Vagina (tissue), 2 donors: ENCODE measurements around the gene CMIP. TPM values are rescaled to one million over a fixed set of nuclear protein-coding genes. Genes with fewer than 3 reads are reported as not detected.

Source experiments
- DNase-seq, 2 donors: peaks; one replicate each; pipeline ENCODE4 v3.0.0-alpha.2; 2017; ENCODE audit errors: extremely low spot score in 2 of 2
- H3K27ac ChIP-seq: fragments of 200-600 bp; sonication (generic); one replicate; pipeline ENCODE4 v1.5.1; 2019
- H3K27me3 ChIP-seq: fragments of 200-600 bp; sonication (generic); one replicate; pipeline ENCODE4 v1.5.1; 2019
- H3K36me3 ChIP-seq, 2 donors: fragments of 200-600 bp; sonication (generic); one replicate each; pipeline ENCODE4 v1.5.1; 2017 to 2019
- H3K4me1 ChIP-seq: fragments of 200-600 bp; sonication (generic); one replicate; pipeline ENCODE4 v1.5.1; 2019
- H3K4me3 ChIP-seq, 2 donors: fragments of 200-600 bp; sonication (generic); 1 replicate in 1 of 2; 2 replicates in 1 of 2; pipeline ENCODE4 v1.5.1; 2016 to 2019
- H3K9me3 ChIP-seq: fragments of 200-600 bp; sonication (generic); one replicate; pipeline ENCODE4 v1.5.1; 2019
- CTCF ChIP-seq, 3 experiments: fragments of 450-650 bp in 2 of 3; fragments of 200-600 bp in 1 of 3; sonication (generic) in 1 of 3; IDR thresholded peaks; one replicate each; pipeline ENCODE4 v1.5.1; 2017 to 2019; ENCODE audit warnings: antibody characterized with exemption in 3 of 3, mild to moderate bottlenecking in 2 of 3, moderate library complexity in 2 of 3
- POLR2A ChIP-seq, 2 donors: fragments of 450-650 bp; IDR thresholded peaks; one replicate each; pipeline ENCODE4 v1.6.1; 2017; ENCODE audit warnings: antibody characterized with exemption in 2 of 2, mild to moderate bottlenecking in 2 of 2, moderate library complexity in 2 of 2
- POLR2AphosphoS5 ChIP-seq, 2 donors: sonication (generic); formaldehyde crosslinking; IDR thresholded peaks; one replicate each; pipeline ENCODE4 v1.9.0; 2017; ENCODE audit warnings: antibody characterized with exemption in 2 of 2, mild to moderate bottlenecking in 2 of 2, low read depth in 1 of 2; ENCODE audit not compliant: insufficient read depth in 1 of 2
- intact Hi-C: fragments of 100-400 bp; cut with DNase I; formaldehyde crosslinking; loops from one replicate; pipeline ENCODE4 v1.15.1; 2023
- total RNA-seq: library from RNA; depleted of rRNA; stranded (reverse); fragments of >200 nt; gene quantifications from one replicate; pipeline ENCODE4 v1.2.3, GENCODE V29; 2016

CMIP gene
- total RNA-seq, 1 donor from 2014 or later = 66.3 TPM

DNA sequence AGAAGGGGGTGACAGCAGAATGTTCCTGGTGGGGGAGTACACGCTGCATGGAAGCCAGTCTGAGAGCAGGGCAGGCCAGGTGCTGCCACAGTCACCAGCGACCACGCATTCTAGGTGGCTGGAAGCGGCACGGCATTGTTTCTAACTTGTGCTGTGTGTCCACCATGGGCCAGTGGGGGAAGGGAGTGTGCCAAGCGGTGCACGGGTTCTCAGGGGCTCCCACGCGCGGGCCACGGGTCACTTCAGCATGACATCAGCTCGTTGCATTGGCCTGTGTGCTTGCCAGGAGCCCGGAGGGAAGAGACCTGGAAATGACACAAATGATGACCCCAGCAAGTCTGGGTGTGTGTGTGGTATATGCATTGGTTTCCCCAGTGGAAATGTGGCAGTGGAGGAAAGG is 169.6 kb downstream of the CMIP start:
- no peak for DNase-seq
- Histone ChIP-seq H3K9me3 (no peaks in the 10 kb centered on the region), H3K4me3 (no peak overlapping the region), H3K27ac (no peak overlapping the region), H3K27me3 (no peaks in the 10 kb centered on the region), H3K4me1 (peaks cover 91% of the 10 kb centered on the region), H3K36me3 (no peaks in the 10 kb centered on the region)
- intact Hi-C loops = loop anchor here (10.0 kb wide), 1 partner anchor 209 kb away; no protein-coding TSS in a partner anchor
- TF ChIP-seq POLR2AphosphoS5 (IDR thresholded peaks at IDR 0.05; ENCODE audit: insufficient read depth in 1 of 2, low read depth in 1 of 2) (no peak), POLR2A (IDR thresholded peaks at IDR 0.05) (no peak), CTCF (IDR thresholded peaks at IDR 0.05) (no peak)

DNA sequence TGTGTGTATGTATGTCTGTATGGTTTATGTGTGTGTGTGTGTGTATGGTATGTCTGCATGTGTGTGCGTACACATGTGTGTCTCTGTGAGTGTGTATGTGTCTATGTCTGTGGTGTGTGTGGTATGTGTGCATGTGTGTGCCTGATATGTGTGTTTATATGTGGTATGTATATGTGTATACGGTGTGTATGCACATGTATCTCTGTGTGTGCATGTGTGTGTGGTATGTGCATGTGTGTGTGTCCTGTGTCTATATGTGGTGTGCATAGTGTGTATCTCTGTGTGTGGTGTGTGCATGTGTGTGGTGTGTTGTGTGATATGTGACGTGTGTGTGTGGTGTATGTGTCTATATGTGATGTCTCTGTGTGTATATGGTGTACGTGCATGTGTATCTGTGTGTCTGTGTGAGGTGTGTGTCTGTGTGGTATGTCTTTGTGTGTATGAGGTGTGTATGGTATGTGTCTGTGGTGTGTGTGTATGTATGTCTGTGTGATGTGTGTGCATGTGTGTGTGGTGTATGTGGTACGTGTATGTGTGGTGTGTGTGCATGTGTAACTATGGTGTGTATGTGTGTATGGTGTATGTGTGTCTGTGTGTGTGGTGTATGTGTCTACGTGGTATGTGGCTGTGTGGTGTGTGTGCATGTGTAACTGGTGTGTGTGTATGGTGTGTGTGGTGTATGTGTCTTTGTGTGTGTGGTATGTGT is 170.2 kb downstream of the CMIP start:
- H3K36me3 ChIP-seq = no peaks in the 10 kb centered on the region
- no peak overlapping the region for H3K4me3 ChIP-seq
- H3K4me1 ChIP-seq = peaks cover 86% of the 10 kb centered on the region
- no peak for TF ChIP-seq POLR2AphosphoS5 (IDR thresholded peaks at IDR 0.05; ENCODE audit: insufficient read depth in 1 of 2, low read depth in 1 of 2)
- TF ChIP-seq POLR2A (IDR thresholded peaks at IDR 0.05) = no peak
- TF ChIP-seq CTCF (IDR thresholded peaks at IDR 0.05) = no peak
- no peak for DNase-seq
- intact Hi-C loops = loop anchor here (10.0 kb wide), 1 partner anchor 210 kb away; no protein-coding TSS in a partner anchor
- no peak overlapping the region for H3K27ac ChIP-seq
- no peaks in the 10 kb centered on the region for H3K27me3 ChIP-seq
- no peaks in the 10 kb centered on the region for H3K9me3 ChIP-seq

DNA sequence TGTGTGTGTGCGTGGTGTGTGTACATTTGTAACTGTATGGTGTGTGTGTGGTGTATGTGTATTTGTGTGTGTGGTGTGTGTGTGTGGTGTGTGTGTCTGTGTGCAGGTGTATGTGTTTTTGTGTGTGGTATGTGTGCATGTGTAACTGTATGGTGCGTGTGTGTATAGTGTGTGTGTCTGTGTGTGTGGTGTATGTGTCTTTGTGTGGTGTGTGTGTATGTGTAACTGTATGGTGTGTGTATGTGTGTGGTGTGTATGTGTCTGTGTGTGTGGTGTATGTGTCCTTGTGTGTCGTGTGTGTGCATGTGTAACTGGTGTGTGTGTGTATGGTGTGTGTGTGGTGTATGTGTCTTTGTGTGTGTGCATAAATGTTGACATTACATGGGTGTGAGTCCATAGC is 170.8 kb downstream of the CMIP start:
- DNase-seq = no peak
- intact Hi-C loops = loop anchor here (10.0 kb wide), 1 partner anchor 211 kb away; no protein-coding TSS in a partner anchor
- H3K4me1 ChIP-seq = peaks cover 85% of the 10 kb centered on the region
- TF ChIP-seq CTCF (IDR thresholded peaks at IDR 0.05) (no peak), POLR2A (IDR thresholded peaks at IDR 0.05) (no peak), POLR2AphosphoS5 (IDR thresholded peaks at IDR 0.05; ENCODE audit: insufficient read depth in 1 of 2, low read depth in 1 of 2) (no peak)
- no peaks in the 10 kb centered on the region for H3K9me3 ChIP-seq
- peak overlapping the region; percentile 77 for H3K27ac ChIP-seq
- no peak overlapping the region for H3K4me3 ChIP-seq
- H3K36me3 ChIP-seq = no peaks in the 10 kb centered on the region
- no peaks in the 10 kb centered on the region for H3K27me3 ChIP-seq

DNA sequence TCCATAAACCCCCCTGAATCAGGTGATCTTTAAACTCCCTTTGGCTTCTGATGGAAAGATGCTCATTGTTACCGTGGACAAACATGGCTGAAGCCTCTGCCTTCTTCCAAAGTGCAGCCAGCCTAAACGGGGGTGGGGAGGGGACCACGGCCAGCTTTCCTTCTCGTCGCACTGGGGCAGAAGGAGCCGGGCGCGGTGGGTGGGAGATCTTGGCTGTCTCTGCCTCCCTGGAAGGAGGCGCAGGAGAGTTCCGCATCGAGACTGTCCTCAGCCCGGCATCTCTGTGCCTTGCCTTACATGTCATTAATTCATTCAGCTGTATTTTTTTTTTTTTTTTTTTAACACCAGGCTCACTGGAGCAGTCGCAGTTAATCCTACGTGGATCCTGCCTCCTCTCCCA is 171.2 kb downstream of the CMIP start:
- Histone ChIP-seq H3K9me3 (no peaks in the 10 kb centered on the region), H3K27me3 (no peaks in the 10 kb centered on the region), H3K4me3 (no peak overlapping the region), H3K36me3 (no peaks in the 10 kb centered on the region), H3K27ac (peak overlapping the region; percentile 77), H3K4me1 (peaks cover 85% of the 10 kb centered on the region)
- no peak for DNase-seq
- no peak for TF ChIP-seq CTCF (IDR thresholded peaks at IDR 0.05)
- TF ChIP-seq POLR2A (IDR thresholded peaks at IDR 0.05) = no peak
- no peak for TF ChIP-seq POLR2AphosphoS5 (IDR thresholded peaks at IDR 0.05; ENCODE audit: insufficient read depth in 1 of 2, low read depth in 1 of 2)
- intact Hi-C loops = loop anchor here (10.0 kb wide), 1 partner anchor 211 kb away; no protein-coding TSS in a partner anchor
